Lower leg skin (tissue), 3 donors: Measurements from ENCODE around the gene NR3C2.

ENCODE experiments used
- CTCF ChIP-seq, 3 donors: fragments of 450-650 bp; IDR thresholded peaks; one replicate each; pipeline ENCODE4 v1.5.1; 2016; ENCODE audit warnings: antibody characterized with exemption in 3 of 3, mild to moderate bottlenecking in 3 of 3, moderate library complexity in 2 of 3
- POLR2A ChIP-seq, 2 donors: fragments of 450-650 bp; IDR thresholded peaks; one replicate each; pipeline ENCODE4 v1.6.1; 2016 to 2017; ENCODE audit warnings: antibody characterized with exemption in 2 of 2, mild to moderate bottlenecking in 1 of 2, moderate library complexity in 1 of 2

DNA sequence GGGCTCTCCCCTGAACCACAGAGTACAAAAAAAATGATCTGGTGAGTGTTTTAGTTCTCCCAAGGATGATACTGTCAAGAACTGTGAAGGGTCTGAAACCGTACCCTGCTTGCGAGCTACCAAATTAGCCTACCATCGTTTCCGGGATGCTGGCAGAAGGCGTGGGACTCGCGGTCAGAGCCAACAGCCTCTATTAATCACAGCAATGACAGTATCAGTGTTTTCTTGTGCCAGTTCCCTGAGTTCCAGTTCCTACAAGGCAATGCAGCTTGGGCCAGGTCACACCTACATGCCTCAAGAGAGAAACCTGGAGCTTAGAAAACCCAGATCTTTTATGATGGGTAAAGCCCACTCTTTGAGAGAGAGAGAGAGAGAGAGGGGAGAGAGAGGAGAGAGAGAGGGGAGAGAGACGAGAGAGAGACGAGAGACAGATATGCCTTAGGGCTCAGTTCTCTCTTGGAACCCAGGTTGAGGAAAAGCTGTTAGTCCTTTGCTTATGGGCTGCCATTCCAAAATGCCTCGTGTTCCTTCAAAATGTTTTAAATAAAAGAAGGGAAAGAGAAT lies 382.5 kb downstream of the NR3C2 start:
- TF ChIP-seq POLR2A (IDR thresholded peaks at IDR 0.05) (no peak), CTCF (IDR thresholded peaks at IDR 0.05) (no peak)
